ENCODE measurements around the gene SNAPIN.

The SNAPIN gene

DNA sequence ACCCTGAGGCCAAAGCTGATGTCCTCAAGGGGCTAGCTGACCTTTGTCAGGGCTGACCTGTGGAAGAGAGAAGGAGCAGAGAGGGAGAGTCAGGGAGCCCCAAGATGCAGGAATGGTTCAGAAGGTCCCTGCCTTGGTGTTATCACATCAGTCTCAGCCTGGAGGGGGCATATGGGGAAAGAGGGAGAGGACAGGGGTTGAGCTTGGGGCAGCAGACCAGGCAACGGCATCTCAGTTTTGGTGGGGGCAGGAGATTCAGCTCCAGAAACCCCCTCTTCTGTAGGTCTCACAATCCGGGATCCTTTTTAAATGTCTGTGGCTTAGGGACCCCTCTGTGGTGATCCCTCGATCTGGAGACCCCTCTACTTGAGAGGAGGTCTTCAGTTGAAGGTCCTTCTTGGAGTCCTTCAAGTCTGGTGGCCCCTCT lies 32.0 kb upstream of the SNAPIN start:
- no peak for DNase-seq
- POLR2A ChIA-PET = no interaction called here
- Histone ChIP-seq H3K27ac (ENCODE audit: insufficient read depth in 1 of 2, low read depth in 1 of 2, low read length in 2 of 2, poor library complexity in 1 of 2, severe bottlenecking in 2 of 2) (peak overlapping the region in 1 of 2 experiments; percentile 67), H3K4me3 (ENCODE audit: control insufficient read depth in 1 of 7, extremely low read depth in 1 of 7, insufficient read depth in 4 of 7, low read depth in 2 of 7, low read length in 6 of 7) (peak overlapping the region in 2 of 7 experiments; percentile 46 to 66), H3K4me1 (ENCODE audit: control extremely low read depth in 1 of 4, control insufficient read depth in 4 of 4, insufficient read depth in 4 of 4, low read length in 3 of 4) (peaks cover 0 to 22% (median 11%) of the 10 kb centered on the region in 4 experiments), H3K36me3 (ENCODE audit: control insufficient read depth in 4 of 4, insufficient read depth in 4 of 4, low read length in 3 of 4) (no peaks in the 10 kb centered on the region), H3K9me3 (ENCODE audit: control extremely low read depth in 1 of 5, control insufficient read depth in 4 of 5, insufficient read depth in 2 of 5, low read depth in 1 of 5, low read length in 4 of 5) (no peaks in the 10 kb centered on the region), H3K27me3 (replicated peaks in 2 of 5; ENCODE audit: control insufficient read depth in 4 of 5, insufficient read depth in 5 of 5, low read length in 4 of 5) (peaks cover 0 to 2% (median 0%) of the 10 kb centered on the region in 5 experiments)
- CTCF ChIA-PET = interaction anchor here (0.9 to 21.2 kb wide), 12 partner anchors 11 to 116 kb away, joined by 3 to 262 read pairs (median 10); partner anchors contain the start of genes S100A14 and S100A16
- WGBS (ENCODE audit: insufficient coverage) = 83% methylated on average over 1 of the region's 3 CpGs

DNA sequence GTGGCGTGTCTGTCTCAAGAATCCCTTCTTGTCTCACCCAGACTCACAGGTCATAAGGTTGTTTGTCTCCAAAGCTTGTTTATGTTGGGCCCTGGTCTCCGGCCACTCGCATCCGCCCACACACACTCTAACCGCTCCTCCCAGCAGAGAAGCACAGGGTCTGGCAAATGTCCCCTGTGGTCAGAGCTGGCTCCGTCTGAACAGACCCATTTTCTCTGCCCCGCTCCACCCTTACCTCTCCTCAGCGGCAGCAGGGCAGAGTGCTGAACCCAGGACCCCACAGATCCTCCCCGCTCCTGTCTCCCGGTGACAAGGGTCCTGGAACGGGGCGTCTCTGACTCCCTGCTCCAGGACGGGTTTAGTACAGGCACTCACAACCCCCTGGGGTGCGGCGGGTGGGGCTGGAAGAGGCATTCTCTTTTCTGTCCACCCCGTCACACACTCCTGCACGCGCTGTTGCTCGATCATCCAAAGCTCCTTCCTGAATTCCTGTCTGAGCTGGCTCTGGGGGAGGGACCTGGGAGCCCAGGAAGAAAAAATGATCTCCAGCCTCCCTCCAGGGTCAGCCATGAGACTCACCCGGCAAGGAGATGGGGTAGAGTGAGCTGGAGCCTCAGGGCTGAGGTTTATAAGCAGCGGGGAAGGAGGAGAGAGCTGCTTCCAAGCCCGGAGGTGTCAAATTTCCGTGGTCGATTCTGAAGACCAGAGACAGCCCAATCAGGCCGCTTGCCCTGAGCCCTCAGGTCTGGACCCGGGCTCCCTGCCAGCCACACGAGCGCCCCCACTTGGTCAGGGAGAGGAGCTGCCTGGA lies 31.4 kb upstream of the SNAPIN start, which contains the start of gene S100A13:
S100A13 (minus strand) TSS at position 602 of the 811 bp plus-strand sequence. CDS start 1,033 bp downstream, outside the sequence.
- peak within 1 kb of the TSS in 1 of 2 experiments; percentile 67 for H3K27ac ChIP-seq (ENCODE audit: insufficient read depth in 1 of 2, low read depth in 1 of 2, low read length in 2 of 2, poor library complexity in 1 of 2, severe bottlenecking in 2 of 2)
- POLR2A ChIA-PET = no interaction called here
- DNase-seq = peak in 2 of 3 donors; percentile 68 to 70

DNA sequence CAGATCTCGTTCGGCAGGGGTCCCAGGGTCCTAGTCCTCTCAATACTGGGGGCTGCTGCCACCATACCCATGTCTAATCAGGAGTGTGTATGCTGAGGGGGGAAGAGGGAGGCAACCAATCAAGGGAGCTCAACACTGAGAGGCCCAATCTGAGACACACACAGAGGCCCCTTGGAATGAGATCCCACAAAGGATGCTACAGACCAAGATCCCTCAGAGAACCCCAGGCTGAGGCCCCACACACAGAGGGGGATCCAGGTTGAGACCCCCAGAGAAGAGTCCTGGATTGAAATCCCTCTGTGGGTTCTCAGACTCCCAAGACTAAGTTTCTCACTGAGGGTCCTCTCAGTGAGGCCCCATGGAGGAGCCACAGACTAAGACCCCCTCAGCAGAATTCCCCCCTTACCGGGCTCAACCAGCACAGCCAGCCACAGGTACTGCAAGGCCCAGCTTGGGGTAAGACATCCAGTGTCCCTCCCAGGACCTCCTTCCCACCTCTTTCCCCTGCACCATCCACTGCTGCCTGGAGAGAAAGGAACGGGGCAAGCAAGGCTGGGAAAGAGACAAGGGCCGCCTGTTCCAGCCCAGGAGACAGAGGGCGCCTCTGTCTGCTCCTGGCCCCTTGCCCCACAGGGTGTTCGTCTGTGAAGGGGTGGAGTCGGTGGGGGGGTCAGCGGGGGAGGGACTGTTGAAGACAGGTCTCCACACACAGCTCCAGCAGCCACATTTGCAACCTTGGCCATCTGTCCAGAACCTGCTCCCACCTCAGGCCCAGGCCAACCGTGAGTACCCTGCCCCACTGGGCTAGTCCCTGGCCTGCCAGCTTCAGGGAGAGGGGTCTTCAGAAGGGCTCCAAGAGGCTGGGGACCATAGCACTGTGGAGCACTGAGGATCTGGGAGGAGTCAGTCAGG lies 30.5 kb upstream of the SNAPIN start, which contains the start of gene S100A1:
S100A1 (plus strand) TSS at position 720 of the 912 bp plus-strand sequence. CDS start 2,088 bp downstream, outside the sequence.
- CTCF ChIA-PET = interaction anchor here (0.8 to 21.2 kb wide), 25 partner anchors 10 to 358 kb away, joined by 3 to 262 read pairs (median 4); partner anchors contain the start of genes NPR1, RAB13, S100A14 and S100A16

More for the DNA sequence above, 31.4 kb upstream of the SNAPIN start, which contains the start of gene S100A13:
- H3K36me3 ChIP-seq (ENCODE audit: control insufficient read depth in 4 of 4, insufficient read depth in 4 of 4, low read length in 3 of 4) = no peaks in the 10 kb centered on the region
- 52% methylated on average over 26 of the region's 28 CpGs for WGBS (ENCODE audit: insufficient coverage)
- H3K9me3 ChIP-seq (ENCODE audit: control extremely low read depth in 1 of 5, control insufficient read depth in 4 of 5, insufficient read depth in 2 of 5, low read depth in 1 of 5, low read length in 4 of 5) = no peaks in the 10 kb centered on the region
- H3K4me3 ChIP-seq (ENCODE audit: control insufficient read depth in 1 of 7, extremely low read depth in 1 of 7, insufficient read depth in 4 of 7, low read depth in 2 of 7, low read length in 6 of 7) = peak within 1 kb of the TSS in 4 of 7 experiments; percentile 22 to 66 (median 42)
- CTCF ChIA-PET = interaction anchor here (0.8 to 21.2 kb wide), 22 partner anchors 11 to 359 kb away, joined by 3 to 262 read pairs (median 4); partner anchors contain the start of genes NPR1, RAB13, S100A14 and S100A16
- peaks cover 0 to 22% (median 11%) of the 10 kb centered on the region in 4 experiments for H3K4me1 ChIP-seq (ENCODE audit: control extremely low read depth in 1 of 4, control insufficient read depth in 4 of 4, insufficient read depth in 4 of 4, low read length in 3 of 4)
- H3K27me3 ChIP-seq (replicated peaks in 2 of 5; ENCODE audit: control insufficient read depth in 4 of 5, insufficient read depth in 5 of 5, low read length in 4 of 5) = peaks cover 0 to 2% (median 0%) of the 10 kb centered on the region in 5 experiments

DNA sequence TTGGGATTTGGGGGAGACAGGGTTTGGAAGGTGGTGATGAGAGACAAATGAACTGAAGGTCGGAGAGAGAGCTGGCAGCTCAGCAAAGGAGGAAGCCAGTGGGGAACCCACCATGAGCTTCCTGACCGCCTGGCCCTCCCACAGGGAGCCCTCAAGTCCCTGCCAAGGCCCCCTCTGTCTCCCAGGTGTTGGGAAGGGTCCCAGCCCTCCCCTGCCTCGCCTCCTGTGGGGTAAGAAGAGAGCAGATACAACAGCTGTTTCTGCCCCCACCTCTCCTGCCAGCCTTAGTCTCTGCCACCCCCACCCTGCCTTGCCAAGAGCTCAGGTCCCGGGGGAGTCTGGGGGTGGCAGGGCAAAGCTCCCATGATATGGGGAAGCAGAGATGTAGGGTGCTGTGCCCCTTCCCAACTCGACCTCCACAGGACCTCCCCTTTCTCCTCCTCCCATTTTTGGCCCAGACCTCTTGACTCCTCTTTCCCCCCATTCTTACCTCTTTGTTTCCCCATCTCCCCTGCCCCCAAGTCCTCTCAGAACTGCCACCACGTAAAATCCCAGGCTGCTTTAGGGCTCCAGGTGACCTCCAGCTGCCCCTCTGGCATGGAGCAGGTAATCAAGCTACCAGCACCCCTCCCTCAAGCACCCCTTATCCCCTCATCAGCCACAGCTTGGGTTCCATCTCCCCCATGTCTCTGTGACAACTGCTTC lies 29.7 kb upstream of the SNAPIN start:
- H3K27me3 ChIP-seq (replicated peaks in 2 of 5; ENCODE audit: control insufficient read depth in 4 of 5, insufficient read depth in 5 of 5, low read length in 4 of 5) = peaks cover 0 to 2% (median 0%) of the 10 kb centered on the region in 5 experiments
- WGBS (ENCODE audit: insufficient coverage) = 61% methylated on average over 3 of the region's 6 CpGs
- H3K27ac ChIP-seq (ENCODE audit: insufficient read depth in 1 of 2, low read depth in 1 of 2, low read length in 2 of 2, poor library complexity in 1 of 2, severe bottlenecking in 2 of 2) = no peak overlapping the region
- CTCF ChIA-PET = interaction anchor here (0.7 to 21.2 kb wide), 15 partner anchors 13 to 316 kb away, joined by 3 to 262 read pairs (median 4); partner anchors contain the start of genes S100A14 and S100A16
- no peak overlapping the region for H3K4me3 ChIP-seq (ENCODE audit: control insufficient read depth in 1 of 7, extremely low read depth in 1 of 7, insufficient read depth in 4 of 7, low read depth in 2 of 7, low read length in 6 of 7)
- no peaks in the 10 kb centered on the region for H3K36me3 ChIP-seq (ENCODE audit: control insufficient read depth in 4 of 4, insufficient read depth in 4 of 4, low read length in 3 of 4)
- no peaks in the 10 kb centered on the region for H3K9me3 ChIP-seq (ENCODE audit: control extremely low read depth in 1 of 5, control insufficient read depth in 4 of 5, insufficient read depth in 2 of 5, low read depth in 1 of 5, low read length in 4 of 5)
- POLR2A ChIA-PET = interaction anchor here (0.6 kb wide), 1 partner anchor 40 kb away, joined by 3 read pairs; no protein-coding TSS in a partner anchor
- DNase-seq = no peak
- H3K4me1 ChIP-seq (ENCODE audit: control extremely low read depth in 1 of 4, control insufficient read depth in 4 of 4, insufficient read depth in 4 of 4, low read length in 3 of 4) = peaks cover 0 to 26% (median 11%) of the 10 kb centered on the region in 4 experiments

More for the DNA sequence above, 30.5 kb upstream of the SNAPIN start, which contains the start of gene S100A1:
- POLR2A ChIA-PET = no interaction called here
- Histone ChIP-seq H3K4me1 (ENCODE audit: control extremely low read depth in 1 of 4, control insufficient read depth in 4 of 4, insufficient read depth in 4 of 4, low read length in 3 of 4) (peaks cover 0 to 22% (median 11%) of the 10 kb centered on the region in 4 experiments), H3K27ac (ENCODE audit: insufficient read depth in 1 of 2, low read depth in 1 of 2, low read length in 2 of 2, poor library complexity in 1 of 2, severe bottlenecking in 2 of 2) (peak within 1 kb of the TSS in 1 of 2 experiments; percentile 67), H3K36me3 (ENCODE audit: control insufficient read depth in 4 of 4, insufficient read depth in 4 of 4, low read length in 3 of 4) (no peaks in the 10 kb centered on the region), H3K9me3 (ENCODE audit: control extremely low read depth in 1 of 5, control insufficient read depth in 4 of 5, insufficient read depth in 2 of 5, low read depth in 1 of 5, low read length in 4 of 5) (no peaks in the 10 kb centered on the region), H3K27me3 (replicated peaks in 2 of 5; ENCODE audit: control insufficient read depth in 4 of 5, insufficient read depth in 5 of 5, low read length in 4 of 5) (peaks cover 0 to 2% (median 0%) of the 10 kb centered on the region in 5 experiments), H3K4me3 (ENCODE audit: control insufficient read depth in 1 of 7, extremely low read depth in 1 of 7, insufficient read depth in 4 of 7, low read depth in 2 of 7, low read length in 6 of 7) (peak within 1 kb of the TSS in 4 of 7 experiments; percentile 22 to 66 (median 42))
- DNase-seq = no peak
- 75% methylated on average over 5 of the region's 10 CpGs for WGBS (ENCODE audit: insufficient coverage)

DNA sequence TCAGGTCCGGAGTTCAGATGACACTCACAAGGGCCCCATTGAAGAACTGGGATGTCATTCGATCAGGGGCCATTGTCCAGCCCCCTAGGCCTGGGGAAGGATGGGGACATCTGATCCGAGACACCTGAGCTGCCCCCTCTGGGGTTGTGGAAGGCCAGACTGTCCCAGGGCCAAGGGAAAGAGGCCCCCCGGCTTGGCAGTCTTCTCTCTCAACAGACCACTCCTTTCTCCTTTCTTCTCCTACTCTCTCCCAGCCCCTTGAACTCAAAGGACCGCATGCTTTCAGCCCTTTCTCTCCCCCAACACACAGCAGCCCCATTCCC lies 29.2 kb upstream of the SNAPIN start:
- ChIA-PET CTCF (interaction anchor here (0.7 to 21.2 kb wide), 10 partner anchors 14 to 316 kb away, joined by 3 to 262 read pairs (median 6); partner anchors contain the start of genes S100A14 and S100A16), POLR2A (interaction anchor here (0.6 kb wide), 1 partner anchor 40 kb away, joined by 3 read pairs; no protein-coding TSS in a partner anchor)
- H3K27ac ChIP-seq (ENCODE audit: insufficient read depth in 1 of 2, low read depth in 1 of 2, low read length in 2 of 2, poor library complexity in 1 of 2, severe bottlenecking in 2 of 2) = no peak overlapping the region
- no peak for DNase-seq
- 95% methylated on average over 4 of the region's 5 CpGs for WGBS (ENCODE audit: insufficient coverage)
- no peaks in the 10 kb centered on the region for H3K9me3 ChIP-seq (ENCODE audit: control extremely low read depth in 1 of 5, control insufficient read depth in 4 of 5, insufficient read depth in 2 of 5, low read depth in 1 of 5, low read length in 4 of 5)
- H3K4me3 ChIP-seq (ENCODE audit: control insufficient read depth in 1 of 7, extremely low read depth in 1 of 7, insufficient read depth in 4 of 7, low read depth in 2 of 7, low read length in 6 of 7) = no peak overlapping the region
- H3K27me3 ChIP-seq (replicated peaks in 2 of 5; ENCODE audit: control insufficient read depth in 4 of 5, insufficient read depth in 5 of 5, low read length in 4 of 5) = peaks cover 0 to 2% (median 0%) of the 10 kb centered on the region in 5 experiments
- H3K4me1 ChIP-seq (ENCODE audit: control extremely low read depth in 1 of 4, control insufficient read depth in 4 of 4, insufficient read depth in 4 of 4, low read length in 3 of 4) = peaks cover 0 to 26% (median 11%) of the 10 kb centered on the region in 4 experiments
- H3K36me3 ChIP-seq (ENCODE audit: control insufficient read depth in 4 of 4, insufficient read depth in 4 of 4, low read length in 3 of 4) = no peaks in the 10 kb centered on the region

DNA sequence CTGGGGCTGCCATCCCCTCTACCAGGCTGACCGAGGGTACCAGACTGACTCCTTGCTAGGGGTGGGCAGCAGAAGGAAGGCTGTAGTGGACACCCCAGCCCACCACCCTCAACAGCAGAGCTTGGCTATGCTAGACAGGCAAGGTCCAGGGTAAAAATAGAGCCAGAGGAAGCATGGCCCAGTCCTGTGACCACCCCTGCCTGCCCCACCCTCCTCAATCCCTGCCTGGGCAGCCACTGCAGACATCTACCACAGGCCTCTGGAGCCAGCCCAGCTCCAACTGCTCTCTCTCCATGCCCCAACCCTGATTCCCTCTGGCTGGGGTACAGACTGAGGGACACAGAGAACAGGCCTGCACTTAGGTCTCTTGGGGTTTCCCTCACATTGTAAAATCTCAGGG lies 28.5 kb upstream of the SNAPIN start:
- no CpG with 5 or more reads among the region's 1 CpG for WGBS (ENCODE audit: insufficient coverage)
- ChIA-PET CTCF (interaction anchor here (1.8 to 21.2 kb wide), 4 partner anchors 14 to 119 kb away, joined by 7 to 262 read pairs (median 68); partner anchors contain the start of genes S100A14 and S100A16), POLR2A (no interaction called here)

More for the DNA sequence above, 28.5 kb upstream of the SNAPIN start:
- Histone ChIP-seq H3K4me1 (ENCODE audit: control extremely low read depth in 1 of 4, control insufficient read depth in 4 of 4, insufficient read depth in 4 of 4, low read length in 3 of 4) (peaks cover 0 to 28% (median 13%) of the 10 kb centered on the region in 4 experiments), H3K36me3 (ENCODE audit: control insufficient read depth in 4 of 4, insufficient read depth in 4 of 4, low read length in 3 of 4) (no peaks in the 10 kb centered on the region), H3K4me3 (ENCODE audit: control insufficient read depth in 1 of 7, extremely low read depth in 1 of 7, insufficient read depth in 4 of 7, low read depth in 2 of 7, low read length in 6 of 7) (no peak overlapping the region), H3K27ac (ENCODE audit: insufficient read depth in 1 of 2, low read depth in 1 of 2, low read length in 2 of 2, poor library complexity in 1 of 2, severe bottlenecking in 2 of 2) (no peak overlapping the region), H3K27me3 (replicated peaks in 2 of 5; ENCODE audit: control insufficient read depth in 4 of 5, insufficient read depth in 5 of 5, low read length in 4 of 5) (peaks cover 0 to 2% (median 0%) of the 10 kb centered on the region in 5 experiments), H3K9me3 (ENCODE audit: control extremely low read depth in 1 of 5, control insufficient read depth in 4 of 5, insufficient read depth in 2 of 5, low read depth in 1 of 5, low read length in 4 of 5) (no peaks in the 10 kb centered on the region)
- no peak for DNase-seq
